HepG2 (cell line): ENCODE measurements around the gene USP7. TPM values are rescaled to one million over a fixed set of nuclear protein-coding genes. Genes with fewer than 3 reads are reported as not detected.

Experiments used
- CHCHD3 ChIP-seq: sonication (generic); formaldehyde crosslinking; IDR thresholded peaks from 2 replicates; pipeline ENCODE4 v1.8.0; 2022; ENCODE audit warnings: mild to moderate bottlenecking, missing genetic modification reagents, moderate library complexity
- GATA4 ChIP-seq: sonication (generic); IDR thresholded peaks from 2 replicates; pipeline ENCODE4 v1.6.1; 2016; ENCODE audit warnings: antibody characterized with exemption, low read depth, borderline replicate concordance
- KLF12 ChIP-seq: sonication (generic); formaldehyde crosslinking; IDR thresholded peaks from 2 replicates; pipeline ENCODE4 v1.4.0; 2020; ENCODE audit warnings: missing genetic modification reagents, borderline replicate concordance
- MBNL3 ChIP-seq: fragments of 250-450 bp; sonication (Bioruptor Pico); conservative IDR thresholded peaks from 2 replicates; pipeline ENCODE4 v1.8.0; 2022; ENCODE audit warnings: mild to moderate bottlenecking, inconsistent platforms
- NFATC3 ChIP-seq: sonication (generic); formaldehyde crosslinking; IDR thresholded peaks from 2 replicates; pipeline ENCODE4 v1.5.1; 2020; ENCODE audit warnings: mild to moderate bottlenecking, missing genetic modification reagents
- PHF8 ChIP-seq: sonication (generic); formaldehyde crosslinking; IDR thresholded peaks from 2 replicates; pipeline ENCODE4 v1.5.0; 2020; ENCODE audit warnings: missing genetic modification reagents
- POLR2A ChIP-seq, 2 experiments: IDR thresholded peaks; 2 replicates each; pipeline ENCODE4 v1.6.1; 2011; ENCODE audit warnings: low read depth in 2 of 2, low read length in 2 of 2, mild to moderate bottlenecking in 1 of 2, moderate library complexity in 1 of 2; ENCODE audit not compliant: insufficient read depth in 1 of 2
- SOX6 ChIP-seq, 2 experiments: fragments of 450-650 bp in 1 of 2; sonication (generic) in 1 of 2; formaldehyde crosslinking in 1 of 2; IDR thresholded peaks; 2 replicates each; pipeline versions ENCODE4 v1.4.0 to v1.6.1; 2017 to 2020; ENCODE audit warnings: antibody characterized with exemption in 1 of 2, mild to moderate bottlenecking in 1 of 2, missing genetic modification reagents in 1 of 2
- TAF15 ChIP-seq: fragments of 200-400 bp; formaldehyde crosslinking; IDR thresholded peaks from one replicate; pipeline ENCODE4 v1.6.1; 2018; ENCODE audit warnings: mild to moderate bottlenecking, low read depth, low read length; ENCODE audit not compliant: poor library complexity, severe bottlenecking
- ZFP90 ChIP-seq: sonication (generic); formaldehyde crosslinking; IDR thresholded peaks from 2 replicates; pipeline ENCODE4 v1.8.0; 2022; ENCODE audit warnings: missing genetic modification reagents, mild to moderate bottlenecking, inconsistent platforms, borderline replicate concordance
- ZNF776 ChIP-seq: sonication (generic); formaldehyde crosslinking; IDR thresholded peaks from 2 replicates; pipeline ENCODE4 v1.4.0; 2020; ENCODE audit warnings: mild to moderate bottlenecking, missing genetic modification reagents
- ZSCAN29 ChIP-seq: sonication (generic); formaldehyde crosslinking; conservative IDR thresholded peaks from 2 replicates; pipeline ENCODE4 v1.4.0; 2020; ENCODE audit warnings: mild to moderate bottlenecking, missing genetic modification reagents
- polyA plus RNA-seq, 8 experiments: library from polyadenylated mRNA; depleted of rRNA in 3 of 8; stranded (reverse) in 7 of 8; unstranded in 1 of 8; fragments of >200 nt; fragmentation: Illumina TruSeq in 4 of 8; extraction: Trizol in 4 of 8; gene quantifications; 2 replicates each; pipeline versions ENCODE4 v1.2.1 to v1.2.3, GENCODE V29; 2011 to 2016; ENCODE audit warnings: low read depth in 4 of 8, missing spikeins in 1 of 8, mixed read lengths in 1 of 8; ENCODE audit not compliant: insufficient read depth in 1 of 8
- total RNA-seq, 5 experiments: library from RNA; depleted of rRNA; stranded (reverse); fragments of >200 nt; fragmentation: Illumina TruSeq; extraction: Trizol; gene quantifications; 2 replicates each; pipeline ENCODE4 v1.2.3, GENCODE V29; 2016; ENCODE audit warnings: low read depth in 1 of 5
- TF ChIP-seq, protein P1 (sequence below): sonication (generic); formaldehyde crosslinking; IDR thresholded peaks from 2 replicates; pipeline ENCODE4 v1.4.0; 2020; ENCODE audit warnings: mild to moderate bottlenecking, low read depth, missing genetic modification reagents
- TF ChIP-seq, protein P2 (sequence below): sonication (generic); formaldehyde crosslinking; IDR thresholded peaks from 2 replicates; pipeline ENCODE4 v1.4.0; 2020; ENCODE audit warnings: missing genetic modification reagents
- TF ChIP-seq, protein P3 (sequence below): sonication (generic); formaldehyde crosslinking; IDR thresholded peaks from 2 replicates; pipeline ENCODE4 v1.4.0; 2020; ENCODE audit warnings: missing genetic modification reagents, mild to moderate bottlenecking, borderline replicate concordance

USP7 gene
- total and polyA plus RNA-seq, 2 of the 13 experiments (the other 11 are each of a cell fraction or from before 2014, with no cell fraction given), result 52.5 to 173 TPM

DNA sequence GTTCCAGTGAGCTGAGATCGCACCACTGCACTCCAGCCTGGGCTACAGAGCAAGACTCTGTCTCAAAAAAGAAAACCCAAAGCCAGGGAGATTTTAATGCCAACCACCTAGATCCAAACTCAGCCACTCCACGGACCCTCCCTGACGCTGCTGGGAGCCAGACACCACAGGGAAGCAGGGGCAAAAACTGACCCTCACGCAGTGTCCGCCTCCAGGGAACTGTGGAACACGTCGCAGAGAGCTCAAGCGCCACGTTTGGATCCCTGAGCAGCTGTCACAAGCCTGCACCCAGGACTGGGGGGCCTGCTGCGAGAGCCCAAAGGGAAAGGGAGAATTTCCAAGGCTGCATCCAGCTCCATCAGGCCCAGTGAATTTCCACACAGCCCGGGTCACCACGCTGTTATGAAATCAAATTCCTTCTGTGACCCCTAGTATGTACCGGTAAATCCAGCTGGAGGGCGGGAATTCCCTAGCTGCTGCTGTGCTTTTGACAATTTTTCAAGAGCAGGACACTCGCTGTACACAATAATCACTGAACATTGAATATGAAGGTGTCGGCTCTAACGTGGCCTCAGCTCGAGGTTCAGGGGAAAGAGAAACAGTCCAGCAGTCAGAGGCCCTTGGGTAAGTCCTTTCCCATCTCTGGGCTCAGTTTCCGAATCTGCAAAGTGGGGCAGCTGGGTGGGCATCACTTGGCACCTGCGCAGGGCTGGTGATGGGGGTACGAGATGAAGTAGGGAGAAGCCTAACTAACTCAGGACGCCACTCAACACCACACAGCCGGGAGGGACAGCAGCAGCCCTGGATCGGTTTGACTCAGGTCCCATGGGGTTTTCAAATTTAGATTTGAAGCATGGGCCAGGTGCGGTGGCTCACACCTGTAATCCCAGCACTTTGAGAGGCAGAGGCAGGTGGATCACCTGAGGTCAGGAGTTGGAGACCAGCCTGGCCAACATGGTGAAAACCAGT lies 103.5 kb downstream of the USP7 start (continued):
- TF ChIP-seq NFATC3 (peak; percentile 85; the same call in 1 of the 2 replicates), PHF8 (CRISPR knock-in tag) (0 out of 2 replicates have a peak, but pooled peaks have one; percentile 27), TAF15 (no peak), CHCHD3 (CRISPR knock-in tag) (no peak), POLR2A (IDR thresholded peaks at IDR 0.05; ENCODE audit: insufficient read depth in 1 of 2, low read depth in 2 of 2, low read length in 2 of 2) (no peak; a peak in 1 of 4 replicates), MBNL3 (CRISPR knock-in tag) (no peak), GATA4 (no peak), ZSCAN29 (no peak), SOX6 (IDR thresholded peaks at IDR 0.05) (no peak), SOX6 (CRISPR knock-in tag; IDR thresholded peaks at IDR 0.05) (peak; percentile 90), ZFP90 (CRISPR knock-in tag) (peak; percentile 76), KLF12 (CRISPR knock-in tag) (peak; percentile 22; the same call in 1 of the 2 replicates), ZNF776 (peak; percentile 29; the same call in 1 of the 2 replicates)
- TF ChIP-seq, protein P1, sequence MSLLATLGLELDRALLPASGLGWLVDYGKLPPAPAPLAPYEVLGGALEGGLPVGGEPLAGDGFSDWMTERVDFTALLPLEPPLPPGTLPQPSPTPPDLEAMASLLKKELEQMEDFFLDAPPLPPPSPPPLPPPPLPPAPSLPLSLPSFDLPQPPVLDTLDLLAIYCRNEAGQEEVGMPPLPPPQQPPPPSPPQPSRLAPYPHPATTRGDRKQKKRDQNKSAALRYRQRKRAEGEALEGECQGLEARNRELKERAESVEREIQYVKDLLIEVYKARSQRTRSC (CRISPR knock-in tag), result no peak
- TF ChIP-seq, protein P2, sequence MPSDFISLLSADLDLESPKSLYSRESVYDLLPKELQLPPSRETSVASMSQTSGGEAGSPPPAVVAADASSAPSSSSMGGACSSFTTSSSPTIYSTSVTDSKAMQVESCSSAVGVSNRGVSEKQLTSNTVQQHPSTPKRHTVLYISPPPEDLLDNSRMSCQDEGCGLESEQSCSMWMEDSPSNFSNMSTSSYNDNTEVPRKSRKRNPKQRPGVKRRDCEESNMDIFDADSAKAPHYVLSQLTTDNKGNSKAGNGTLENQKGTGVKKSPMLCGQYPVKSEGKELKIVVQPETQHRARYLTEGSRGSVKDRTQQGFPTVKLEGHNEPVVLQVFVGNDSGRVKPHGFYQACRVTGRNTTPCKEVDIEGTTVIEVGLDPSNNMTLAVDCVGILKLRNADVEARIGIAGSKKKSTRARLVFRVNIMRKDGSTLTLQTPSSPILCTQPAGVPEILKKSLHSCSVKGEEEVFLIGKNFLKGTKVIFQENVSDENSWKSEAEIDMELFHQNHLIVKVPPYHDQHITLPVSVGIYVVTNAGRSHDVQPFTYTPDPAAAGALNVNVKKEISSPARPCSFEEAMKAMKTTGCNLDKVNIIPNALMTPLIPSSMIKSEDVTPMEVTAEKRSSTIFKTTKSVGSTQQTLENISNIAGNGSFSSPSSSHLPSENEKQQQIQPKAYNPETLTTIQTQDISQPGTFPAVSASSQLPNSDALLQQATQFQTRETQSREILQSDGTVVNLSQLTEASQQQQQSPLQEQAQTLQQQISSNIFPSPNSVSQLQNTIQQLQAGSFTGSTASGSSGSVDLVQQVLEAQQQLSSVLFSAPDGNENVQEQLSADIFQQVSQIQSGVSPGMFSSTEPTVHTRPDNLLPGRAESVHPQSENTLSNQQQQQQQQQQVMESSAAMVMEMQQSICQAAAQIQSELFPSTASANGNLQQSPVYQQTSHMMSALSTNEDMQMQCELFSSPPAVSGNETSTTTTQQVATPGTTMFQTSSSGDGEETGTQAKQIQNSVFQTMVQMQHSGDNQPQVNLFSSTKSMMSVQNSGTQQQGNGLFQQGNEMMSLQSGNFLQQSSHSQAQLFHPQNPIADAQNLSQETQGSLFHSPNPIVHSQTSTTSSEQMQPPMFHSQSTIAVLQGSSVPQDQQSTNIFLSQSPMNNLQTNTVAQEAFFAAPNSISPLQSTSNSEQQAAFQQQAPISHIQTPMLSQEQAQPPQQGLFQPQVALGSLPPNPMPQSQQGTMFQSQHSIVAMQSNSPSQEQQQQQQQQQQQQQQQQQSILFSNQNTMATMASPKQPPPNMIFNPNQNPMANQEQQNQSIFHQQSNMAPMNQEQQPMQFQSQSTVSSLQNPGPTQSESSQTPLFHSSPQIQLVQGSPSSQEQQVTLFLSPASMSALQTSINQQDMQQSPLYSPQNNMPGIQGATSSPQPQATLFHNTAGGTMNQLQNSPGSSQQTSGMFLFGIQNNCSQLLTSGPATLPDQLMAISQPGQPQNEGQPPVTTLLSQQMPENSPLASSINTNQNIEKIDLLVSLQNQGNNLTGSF (CRISPR knock-in tag), result peak; percentile 99
- TF ChIP-seq, protein P3, sequence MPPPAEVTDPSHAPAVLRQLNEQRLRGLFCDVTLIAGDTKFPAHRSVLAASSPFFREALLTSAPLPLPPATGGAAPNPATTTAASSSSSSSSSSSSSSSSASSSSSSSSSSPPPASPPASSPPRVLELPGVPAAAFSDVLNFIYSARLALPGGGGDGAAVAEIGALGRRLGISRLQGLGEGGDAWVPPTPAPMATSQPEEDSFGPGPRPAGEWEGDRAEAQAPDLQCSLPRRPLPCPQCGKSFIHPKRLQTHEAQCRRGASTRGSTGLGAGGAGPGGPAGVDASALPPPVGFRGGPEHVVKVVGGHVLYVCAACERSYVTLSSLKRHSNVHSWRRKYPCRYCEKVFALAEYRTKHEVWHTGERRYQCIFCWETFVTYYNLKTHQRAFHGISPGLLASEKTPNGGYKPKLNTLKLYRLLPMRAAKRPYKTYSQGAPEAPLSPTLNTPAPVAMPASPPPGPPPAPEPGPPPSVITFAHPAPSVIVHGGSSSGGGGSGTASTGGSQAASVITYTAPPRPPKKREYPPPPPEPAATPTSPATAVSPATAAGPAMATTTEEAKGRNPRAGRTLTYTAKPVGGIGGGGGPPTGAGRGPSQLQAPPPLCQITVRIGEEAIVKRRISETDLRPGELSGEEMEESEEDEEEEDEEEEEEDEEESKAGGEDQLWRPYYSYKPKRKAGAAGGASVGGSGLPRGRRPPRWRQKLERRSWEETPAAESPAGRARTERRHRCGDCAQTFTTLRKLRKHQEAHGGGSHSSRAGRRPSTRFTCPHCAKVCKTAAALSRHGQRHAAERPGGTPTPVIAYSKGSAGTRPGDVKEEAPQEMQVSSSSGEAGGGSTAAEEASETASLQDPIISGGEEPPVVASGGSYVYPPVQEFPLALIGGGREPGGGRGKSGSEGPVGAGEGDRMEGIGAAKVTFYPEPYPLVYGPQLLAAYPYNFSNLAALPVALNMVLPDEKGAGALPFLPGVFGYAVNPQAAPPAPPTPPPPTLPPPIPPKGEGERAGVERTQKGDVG (CRISPR knock-in tag), result peak; percentile 89; the same call in 1 of the 2 replicates
